ENCODE data around the gene IL15RA. TPM values are rescaled to one million over a fixed set of nuclear protein-coding genes. Genes with fewer than 3 reads are reported as not detected.

Gene IL15RA
- total RNA-seq, 1 donor, result 3.0 TPM

DNA sequence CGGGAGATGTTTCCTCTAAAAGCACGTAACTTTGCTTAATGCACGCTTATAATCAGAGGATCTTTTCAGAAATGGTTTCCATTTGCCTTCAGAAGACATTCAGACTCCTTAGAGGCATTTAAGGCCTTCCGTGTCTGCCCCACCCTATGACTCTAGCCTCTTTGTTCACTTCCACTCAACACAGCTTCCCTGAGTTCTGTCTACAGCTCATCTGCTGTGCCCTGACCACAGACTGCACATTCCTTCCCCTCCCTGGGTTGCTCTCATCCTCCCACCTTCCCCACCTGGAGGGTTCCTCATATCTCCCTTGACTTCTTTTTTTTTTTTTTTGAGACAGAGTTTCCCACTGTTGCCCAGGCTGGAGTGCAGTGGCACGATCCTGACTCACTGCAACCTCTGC lies 70.7 kb downstream of the IL15RA start:
- DNase-seq (ENCODE audit: low read depth), result no peak
- no peak overlapping the region for H3K4me3 ChIP-seq (ENCODE audit: low read depth, low read length)
- TF ChIP-seq, protein P1, sequence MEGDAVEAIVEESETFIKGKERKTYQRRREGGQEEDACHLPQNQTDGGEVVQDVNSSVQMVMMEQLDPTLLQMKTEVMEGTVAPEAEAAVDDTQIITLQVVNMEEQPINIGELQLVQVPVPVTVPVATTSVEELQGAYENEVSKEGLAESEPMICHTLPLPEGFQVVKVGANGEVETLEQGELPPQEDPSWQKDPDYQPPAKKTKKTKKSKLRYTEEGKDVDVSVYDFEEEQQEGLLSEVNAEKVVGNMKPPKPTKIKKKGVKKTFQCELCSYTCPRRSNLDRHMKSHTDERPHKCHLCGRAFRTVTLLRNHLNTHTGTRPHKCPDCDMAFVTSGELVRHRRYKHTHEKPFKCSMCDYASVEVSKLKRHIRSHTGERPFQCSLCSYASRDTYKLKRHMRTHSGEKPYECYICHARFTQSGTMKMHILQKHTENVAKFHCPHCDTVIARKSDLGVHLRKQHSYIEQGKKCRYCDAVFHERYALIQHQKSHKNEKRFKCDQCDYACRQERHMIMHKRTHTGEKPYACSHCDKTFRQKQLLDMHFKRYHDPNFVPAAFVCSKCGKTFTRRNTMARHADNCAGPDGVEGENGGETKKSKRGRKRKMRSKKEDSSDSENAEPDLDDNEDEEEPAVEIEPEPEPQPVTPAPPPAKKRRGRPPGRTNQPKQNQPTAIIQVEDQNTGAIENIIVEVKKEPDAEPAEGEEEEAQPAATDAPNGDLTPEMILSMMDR (IDR thresholded peaks at IDR 0.05; ENCODE audit: insufficient read depth, low read depth, low read length), result no peak

DNA sequence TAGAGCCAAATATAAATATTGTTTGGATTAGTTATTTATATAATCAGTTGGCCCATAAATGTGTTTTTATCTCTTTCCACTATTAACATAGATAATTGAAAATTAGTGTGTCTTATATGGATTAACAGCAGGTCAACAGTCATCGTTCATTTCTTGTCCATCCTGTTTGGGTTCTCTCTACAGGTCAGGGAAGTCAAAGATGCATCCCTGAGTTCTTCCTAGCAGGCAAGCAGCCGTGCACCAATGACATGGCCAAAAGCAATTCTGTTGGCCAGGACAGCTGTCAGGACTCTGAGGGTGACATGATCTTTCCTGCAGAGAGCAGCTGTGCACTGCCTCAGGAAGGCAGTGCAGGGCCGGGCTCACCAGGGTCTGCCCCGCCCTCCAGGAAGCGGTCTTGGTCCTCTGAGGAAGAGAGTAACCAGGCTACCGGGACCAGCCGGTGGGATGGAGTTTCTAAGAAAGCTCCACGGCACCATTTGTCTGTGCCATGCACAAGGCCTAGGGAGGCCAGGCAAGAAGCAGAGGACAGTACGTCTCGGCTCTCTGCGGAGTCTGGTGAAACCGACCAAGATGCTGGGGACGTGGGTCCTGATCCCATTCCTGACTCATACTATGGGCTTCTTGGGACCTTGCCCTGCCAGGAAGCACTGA lies 71.4 kb downstream of the IL15RA start:
- TF ChIP-seq, protein P1 (IDR thresholded peaks at IDR 0.05; ENCODE audit: insufficient read depth, low read depth, low read length), result no peak
- DNase-seq (ENCODE audit: low read depth), result no peak
- no peak overlapping the region for H3K4me3 ChIP-seq (ENCODE audit: low read depth, low read length)

DNA sequence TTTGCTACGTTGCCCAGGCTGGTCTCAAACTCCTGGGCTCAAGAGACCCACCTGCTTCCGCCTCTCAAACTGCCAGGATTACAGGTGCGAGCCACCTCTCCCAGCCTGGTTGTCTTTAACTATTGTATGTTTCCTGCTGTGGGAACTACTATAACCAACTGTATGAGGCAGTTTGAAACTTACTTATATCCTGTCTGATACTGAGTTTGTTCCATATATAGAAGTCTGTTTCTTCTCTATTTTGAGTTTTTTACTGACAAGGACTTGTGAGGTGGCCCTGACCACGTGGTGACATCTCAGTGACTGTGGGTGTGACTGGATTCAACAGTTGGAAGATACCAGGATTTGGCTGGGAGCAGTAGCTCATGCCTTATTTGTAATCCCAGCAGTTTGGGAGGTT lies 73.1 kb downstream of the IL15RA start:
- TF ChIP-seq, protein P1 (IDR thresholded peaks at IDR 0.05; ENCODE audit: insufficient read depth, low read depth, low read length), result no peak
- H3K4me3 ChIP-seq (ENCODE audit: low read depth, low read length), result no peak overlapping the region
- no peak for DNase-seq (ENCODE audit: low read depth)

DNA sequence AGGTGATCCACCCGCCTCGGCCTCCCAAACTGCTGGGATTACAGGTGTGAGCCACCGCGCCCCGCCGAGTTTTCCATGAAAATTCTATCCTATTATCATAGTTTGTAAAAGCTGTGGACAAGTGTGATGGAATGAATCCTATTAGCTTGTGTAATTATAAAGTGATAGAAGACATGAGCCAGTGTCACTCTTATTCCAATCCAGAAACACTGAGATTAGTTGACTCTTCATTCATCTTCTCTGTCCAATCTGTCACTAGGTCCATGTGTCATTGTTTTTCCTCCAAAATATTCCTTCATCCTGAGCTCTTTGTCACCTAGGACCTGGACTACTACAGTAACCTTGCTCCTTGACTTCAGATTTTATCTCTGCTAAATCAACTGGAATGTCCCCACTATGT lies 73.8 kb downstream of the IL15RA start:
- DNase-seq (ENCODE audit: low read depth), result no peak
- TF ChIP-seq, protein P1 (IDR thresholded peaks at IDR 0.05; ENCODE audit: insufficient read depth, low read depth, low read length), result no peak
- no peak overlapping the region for H3K4me3 ChIP-seq (ENCODE audit: low read depth, low read length)

DNA sequence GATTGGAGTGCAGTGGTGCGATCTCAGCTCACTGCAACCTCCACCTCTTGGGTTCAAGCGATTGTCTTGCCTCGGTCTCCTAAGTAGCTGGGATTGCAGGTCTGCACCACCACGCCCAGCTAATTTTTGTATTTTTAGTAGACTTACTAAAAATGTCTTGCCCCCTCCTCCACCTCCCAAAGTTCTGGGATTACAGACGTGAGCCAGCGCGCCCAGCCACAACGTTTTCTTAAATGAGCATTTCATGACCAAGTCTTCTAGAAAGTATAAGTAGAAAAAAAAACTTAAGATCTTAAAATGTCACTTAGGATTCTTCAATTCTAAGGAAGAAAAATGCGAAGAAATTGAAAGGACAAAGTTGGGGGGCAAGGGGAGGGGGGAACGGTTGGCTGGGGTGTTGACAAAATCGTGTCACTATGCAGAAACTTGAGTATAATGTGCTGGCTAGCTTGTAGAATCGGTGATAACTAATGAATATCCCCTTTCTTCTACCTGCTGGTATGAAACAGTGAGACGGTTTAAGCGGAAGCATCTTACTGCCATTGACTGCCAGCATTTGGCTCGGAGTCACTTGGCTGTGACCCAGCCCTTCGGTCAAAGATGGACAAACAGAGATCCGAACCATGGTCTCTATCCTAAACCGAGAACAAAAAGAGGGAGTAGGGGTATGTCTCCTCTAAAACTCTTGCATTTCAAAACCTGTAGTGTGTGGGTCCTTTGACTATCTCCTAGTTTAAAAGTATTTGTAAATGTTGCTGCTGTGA lies 74.7 kb downstream of the IL15RA start:
- no peak for DNase-seq (ENCODE audit: low read depth)
- no peak overlapping the region for H3K4me3 ChIP-seq (ENCODE audit: low read depth, low read length)
- TF ChIP-seq, protein P1 (IDR thresholded peaks at IDR 0.05; ENCODE audit: insufficient read depth, low read depth, low read length), result no peak

Small RNA genes within 50 kb of the gene (small RNA-seq; reads per million reads assigned to genes)
- gene RF00397, result not detected

Other genes starting within 250 kb of the IL15RA start
- 546 and 615 TPM in 2 replicates for gene GDI2, start 164.1 kb downstream of the IL15RA start, total RNA-seq
- gene ANKRD16, start 87.7 kb downstream of the IL15RA start, total RNA-seq, result 4.7 and 9.3 TPM in 2 replicates
- gene FBH1, start 87.3 kb downstream of the IL15RA start, total RNA-seq, result 78.9 and 91.5 TPM in 2 replicates
- gene IL2RA, start 84.8 kb upstream of the IL15RA start, total RNA-seq, result under 0.01 TPM in 1 of 2 replicates, not detected in the other
- 29.6 and 47.5 TPM in 2 replicates for gene RBM17, start 111.5 kb upstream of the IL15RA start, total RNA-seq
- gene PFKFB3, start 225.4 kb upstream of the IL15RA start, total RNA-seq, result 26.1 and 44.9 TPM in 2 replicates